ENCODE measurements around the gene KRTAP3-2.

Gene KRTAP3-2

DNA sequence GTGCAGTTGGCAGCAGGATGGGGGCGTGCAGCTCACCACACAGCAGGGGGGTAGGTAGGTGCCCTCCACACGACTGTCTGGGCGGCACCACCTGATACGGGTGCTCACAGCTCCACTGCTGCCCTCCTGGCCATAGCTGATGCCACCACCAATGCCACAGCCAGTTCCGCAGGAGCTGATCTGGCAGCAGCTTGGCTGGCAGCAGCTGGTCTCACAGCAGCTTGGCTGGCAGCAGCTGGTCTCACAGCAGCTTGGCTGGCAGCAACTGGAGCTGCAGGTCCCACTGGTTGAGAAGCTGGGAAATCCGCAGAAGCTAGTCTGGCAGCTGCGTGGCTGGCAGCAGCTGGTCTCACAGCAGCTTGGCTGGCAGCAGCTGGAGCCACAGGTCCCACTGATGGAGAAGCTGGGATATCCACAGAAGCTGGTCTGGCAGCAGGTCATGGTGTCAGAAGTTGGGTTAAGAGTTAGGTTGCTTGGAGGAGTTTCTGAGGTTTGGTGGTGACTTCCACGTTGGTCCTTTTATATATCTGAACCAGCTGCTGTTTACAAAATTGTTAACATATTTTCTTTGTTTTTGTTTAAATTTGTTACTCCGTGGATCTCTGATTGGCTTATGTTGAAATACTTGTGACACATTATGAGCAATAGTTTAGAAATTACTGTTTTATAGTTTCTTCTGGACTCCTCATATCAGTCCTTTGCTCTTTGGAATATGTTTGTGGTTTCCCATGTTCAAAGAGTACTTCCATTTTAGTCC is 27.2 kb upstream of the KRTAP3-2 start, which contains the start of gene KRTAP1-5:
Gene KRTAP1-5 (minus strand): TSS at position 494 of the 757 bp plus-strand sequence. CDS start 53 bp downstream, at position 441.
- TF ChIP-seq, protein P1, sequence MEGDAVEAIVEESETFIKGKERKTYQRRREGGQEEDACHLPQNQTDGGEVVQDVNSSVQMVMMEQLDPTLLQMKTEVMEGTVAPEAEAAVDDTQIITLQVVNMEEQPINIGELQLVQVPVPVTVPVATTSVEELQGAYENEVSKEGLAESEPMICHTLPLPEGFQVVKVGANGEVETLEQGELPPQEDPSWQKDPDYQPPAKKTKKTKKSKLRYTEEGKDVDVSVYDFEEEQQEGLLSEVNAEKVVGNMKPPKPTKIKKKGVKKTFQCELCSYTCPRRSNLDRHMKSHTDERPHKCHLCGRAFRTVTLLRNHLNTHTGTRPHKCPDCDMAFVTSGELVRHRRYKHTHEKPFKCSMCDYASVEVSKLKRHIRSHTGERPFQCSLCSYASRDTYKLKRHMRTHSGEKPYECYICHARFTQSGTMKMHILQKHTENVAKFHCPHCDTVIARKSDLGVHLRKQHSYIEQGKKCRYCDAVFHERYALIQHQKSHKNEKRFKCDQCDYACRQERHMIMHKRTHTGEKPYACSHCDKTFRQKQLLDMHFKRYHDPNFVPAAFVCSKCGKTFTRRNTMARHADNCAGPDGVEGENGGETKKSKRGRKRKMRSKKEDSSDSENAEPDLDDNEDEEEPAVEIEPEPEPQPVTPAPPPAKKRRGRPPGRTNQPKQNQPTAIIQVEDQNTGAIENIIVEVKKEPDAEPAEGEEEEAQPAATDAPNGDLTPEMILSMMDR (IDR thresholded peaks at IDR 0.05; ENCODE audit: low read depth, low read length), result no peak
- no peak within 1 kb of the TSS for H3K4me3 ChIP-seq (ENCODE audit: low read depth, low read length)

DNA sequence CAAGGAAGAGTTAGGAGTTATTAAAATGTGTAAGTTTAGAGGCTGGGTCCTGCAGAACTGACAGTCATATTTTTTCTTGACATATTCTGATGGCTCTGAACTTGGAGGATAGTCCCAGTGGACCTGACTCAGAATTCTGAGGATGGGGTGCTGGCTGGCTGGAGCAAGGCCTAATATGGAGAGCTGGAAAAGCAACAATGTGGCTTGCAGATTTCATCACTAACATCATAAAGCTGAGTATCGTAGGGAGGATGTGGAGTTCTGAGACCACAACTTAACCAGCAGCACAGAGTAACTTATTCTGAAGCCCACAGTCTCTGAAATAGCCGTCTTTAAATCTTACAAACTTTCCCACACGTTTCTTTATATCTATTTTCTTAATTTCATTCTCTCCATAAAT is 25.0 kb upstream of the KRTAP3-2 start:
- TF ChIP-seq, protein P1 (IDR thresholded peaks at IDR 0.05; ENCODE audit: low read depth, low read length), result no peak
- H3K4me3 ChIP-seq (ENCODE audit: low read depth, low read length), result no peak overlapping the region

DNA sequence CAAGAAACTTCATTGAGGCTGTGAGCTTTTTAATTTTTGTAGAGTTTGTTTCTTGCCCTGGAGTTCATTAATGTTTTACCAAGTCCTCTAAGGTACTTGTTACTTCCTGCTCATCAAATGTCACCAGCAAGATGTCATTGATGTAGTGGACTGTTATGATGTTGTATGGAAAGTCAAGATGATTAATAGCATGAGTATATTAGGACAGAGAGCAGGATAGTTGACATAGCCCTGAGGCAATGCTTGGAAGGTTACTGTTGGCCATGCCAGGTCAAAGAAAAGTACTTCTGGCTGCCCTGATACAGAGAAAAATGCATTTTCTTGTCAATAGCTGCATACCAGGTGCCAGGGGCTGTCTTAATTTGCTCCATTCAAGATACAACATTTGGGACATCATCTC is 20.6 kb upstream of the KRTAP3-2 start:
- no peak overlapping the region for H3K4me3 ChIP-seq (ENCODE audit: low read depth, low read length)
- TF ChIP-seq, protein P1 (IDR thresholded peaks at IDR 0.05; ENCODE audit: low read depth, low read length), result no peak

DNA sequence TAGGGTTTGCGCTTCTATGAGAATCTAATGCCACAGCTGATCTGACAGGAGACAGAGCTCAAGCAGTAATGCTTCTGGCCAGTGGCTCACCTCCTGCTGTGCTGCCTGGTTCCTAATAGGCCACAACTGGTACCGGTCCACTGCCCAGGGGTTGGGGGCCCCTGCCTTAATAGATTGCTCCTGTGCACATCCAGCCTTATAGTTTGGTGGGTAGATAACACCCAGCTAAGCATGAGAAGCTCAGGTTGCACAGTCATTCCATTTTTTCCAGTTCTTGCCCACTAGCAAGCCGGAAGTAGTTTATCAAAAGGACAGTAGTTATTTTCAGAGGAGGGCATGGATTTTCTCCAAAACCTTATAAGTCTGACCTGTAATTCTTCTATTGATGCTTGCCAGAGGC is 19.7 kb upstream of the KRTAP3-2 start:
- TF ChIP-seq, protein P1 (IDR thresholded peaks at IDR 0.05; ENCODE audit: low read depth, low read length), result no peak
- no peak overlapping the region for H3K4me3 ChIP-seq (ENCODE audit: low read depth, low read length)

DNA sequence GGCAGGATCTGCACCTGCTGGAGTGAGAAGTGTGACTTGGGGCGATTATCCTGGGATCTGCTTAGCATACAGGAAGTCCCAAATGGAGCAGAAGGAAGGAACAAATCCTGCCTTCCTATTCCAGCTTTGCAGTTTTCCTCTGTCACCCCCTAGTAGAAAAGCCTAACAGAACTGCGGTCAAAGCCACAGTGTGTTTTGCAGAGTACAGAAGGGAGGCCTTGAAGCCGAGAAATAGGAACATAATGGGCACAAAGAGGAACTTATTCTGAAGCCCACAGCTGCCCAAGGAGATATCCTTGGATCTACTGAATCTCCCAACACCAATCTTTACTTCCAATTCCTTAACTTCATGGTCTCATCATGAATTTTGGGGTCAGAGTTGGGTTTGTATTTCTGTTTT is 18.8 kb upstream of the KRTAP3-2 start:
- H3K4me3 ChIP-seq (ENCODE audit: low read depth, low read length), result no peak overlapping the region
- TF ChIP-seq, protein P1 (IDR thresholded peaks at IDR 0.05; ENCODE audit: low read depth, low read length), result no peak

DNA sequence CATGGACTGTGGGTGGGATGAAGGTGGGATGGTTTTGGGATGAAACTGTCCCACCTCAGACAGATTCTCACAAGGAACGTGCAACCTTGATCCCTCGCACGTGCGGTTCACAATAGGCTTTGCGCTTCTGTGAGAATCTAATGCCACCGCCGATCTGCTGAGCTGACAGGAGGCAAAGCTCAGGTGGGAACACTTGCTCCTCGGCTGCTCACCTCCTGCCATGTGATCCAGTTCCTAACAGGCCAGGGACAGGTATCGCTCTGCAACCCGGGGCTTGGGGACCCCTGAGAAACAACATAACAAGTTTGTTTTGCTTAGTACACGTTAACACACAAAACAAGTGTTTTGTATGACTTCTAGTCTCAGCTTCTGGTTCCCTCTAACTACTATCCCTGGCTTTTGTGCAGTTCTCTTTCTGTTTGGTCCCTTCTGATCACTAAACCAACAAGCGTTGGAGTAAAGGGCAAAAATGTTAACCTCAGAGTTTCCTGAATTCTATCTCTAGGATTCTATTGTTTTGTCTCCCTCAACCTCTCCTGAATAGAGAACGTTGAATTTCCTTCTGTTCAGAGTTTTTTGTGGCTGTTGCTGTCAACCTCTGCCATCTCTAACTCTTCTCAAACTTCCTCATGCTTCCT is 17.0 kb upstream of the KRTAP3-2 start:
- no peak overlapping the region for H3K4me3 ChIP-seq (ENCODE audit: low read depth, low read length)
- TF ChIP-seq, protein P1 (IDR thresholded peaks at IDR 0.05; ENCODE audit: low read depth, low read length), result no peak

DNA sequence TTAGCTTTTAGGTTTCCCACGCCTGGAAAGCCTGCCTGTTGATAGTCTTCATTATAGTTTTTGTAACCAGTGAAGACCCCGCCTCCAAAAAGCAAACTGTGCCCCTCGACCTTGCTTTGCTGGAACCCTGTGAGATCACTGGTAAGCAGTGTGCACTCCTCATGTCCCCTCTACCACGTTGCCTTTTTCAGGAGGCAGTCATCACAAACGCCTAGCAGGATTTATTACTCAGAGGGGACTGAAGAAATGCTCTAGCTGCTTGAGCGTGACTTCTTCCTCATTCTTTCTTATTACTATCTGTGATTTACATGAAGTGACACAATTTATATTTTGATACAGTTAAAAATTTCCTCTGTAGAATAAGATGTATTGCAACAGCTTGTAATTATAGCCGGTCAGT is 15.7 kb upstream of the KRTAP3-2 start:
- TF ChIP-seq, protein P1 (IDR thresholded peaks at IDR 0.05; ENCODE audit: low read depth, low read length), result no peak
- H3K4me3 ChIP-seq (ENCODE audit: low read depth, low read length), result no peak overlapping the region
